Measurements from ENCODE around the gene MAPK12. TPM values are rescaled to one million over a fixed set of nuclear protein-coding genes. Genes with fewer than 3 reads are reported as not detected.

MAPK12 gene
- total RNA-seq, 2 donors from 2014 or later = 5.0 to 13.0 TPM

GRCh38 chr22:50251477-50252081, 9.9 kb downstream of the MAPK12 start:
- no peaks in the 10 kb centered on the region for H3K36me3 ChIP-seq
- no peaks in the 10 kb centered on the region for H3K27me3 ChIP-seq
- TF ChIP-seq CTCF (IDR thresholded peaks at IDR 0.05) = no peak
- peak overlapping the region; percentile 40 to 54 for H3K27ac ChIP-seq
- peaks cover 0 to 27% of the 10 kb centered on the region in 2 donors for H3K4me1 ChIP-seq
- no peak for DNase-seq (ENCODE audit: low spot score)
- no peaks in the 10 kb centered on the region for H3K9me3 ChIP-seq
- peak overlapping the region; percentile 57 to 64 for H3K4me3 ChIP-seq

- H3K4me3 ChIP-seq = peak within 1 kb of the TSS; percentile 57 to 64
- H3K27me3 ChIP-seq = no peaks in the 10 kb centered on the region
- no peak for TF ChIP-seq CTCF (IDR thresholded peaks at IDR 0.05)
- peak within 1 kb of the TSS; percentile 40 to 54 for H3K27ac ChIP-seq
- no peak for DNase-seq (ENCODE audit: low spot score)
- H3K4me1 ChIP-seq = peaks cover 0 to 32% of the 10 kb centered on the region in 2 donors
- no peaks in the 10 kb centered on the region for H3K36me3 ChIP-seq
- H3K9me3 ChIP-seq = no peaks in the 10 kb centered on the region
Measured at GRCh38 chr22:50250555-50251476, 10.7 kb downstream of the MAPK12 start, which contains the start of gene HDAC10. TSS of gene HDAC10 (minus strand) at chr22:50251265. CDS start at chr22:50251032, 233 bp downstream.

GRCh38 chr22:50250249-50250554, 11.3 kb downstream of the MAPK12 start:
- TF ChIP-seq CTCF (IDR thresholded peaks at IDR 0.05) = no peak
- Histone ChIP-seq H3K27ac (no peak overlapping the region), H3K9me3 (no peaks in the 10 kb centered on the region), H3K4me1 (peaks cover 0 to 38% of the 10 kb centered on the region in 2 donors), H3K36me3 (no peaks in the 10 kb centered on the region), H3K4me3 (peak overlapping the region; percentile 57 to 64), H3K27me3 (no peaks in the 10 kb centered on the region)
- no peak for DNase-seq (ENCODE audit: low spot score)

GRCh38 chr22:50249341-50250248, 11.9 kb downstream of the MAPK12 start:
- Histone ChIP-seq H3K9me3 (no peaks in the 10 kb centered on the region), H3K4me1 (peaks cover 0 to 38% of the 10 kb centered on the region in 2 donors), H3K27ac (no peak overlapping the region), H3K4me3 (peak overlapping the region in 1 of 2 donors; percentile 64), H3K27me3 (no peaks in the 10 kb centered on the region), H3K36me3 (no peaks in the 10 kb centered on the region)
- DNase-seq (ENCODE audit: low spot score) = no peak
- TF ChIP-seq CTCF (IDR thresholded peaks at IDR 0.05) = no peak

GRCh38 chr22:50248196-50249081, 13.0 kb downstream of the MAPK12 start:
- Histone ChIP-seq H3K4me1 (peaks cover 0 to 48% of the 10 kb centered on the region in 2 donors), H3K9me3 (no peaks in the 10 kb centered on the region), H3K27ac (no peak overlapping the region), H3K27me3 (no peaks in the 10 kb centered on the region), H3K4me3 (no peak overlapping the region), H3K36me3 (no peaks in the 10 kb centered on the region)
- TF ChIP-seq CTCF (IDR thresholded peaks at IDR 0.05) = no peak
- DNase-seq (ENCODE audit: low spot score) = no peak
